Stimulated activated naive CD8-positive, alpha-beta T cell treated with anti-CD3 and anti-CD28 coated beads, Interleukin-15, Interleukin-2, amounts not matched to agents 100 ng/mL and 50 ng/mL, for 24 hours (primary cell): Measurements from ENCODE around the gene UNKL.
"Not testable (repeated sequence)": the region's sequence is repeated elsewhere in the genome, so short reads cannot be mapped to it uniquely, and the experiment has no call there.

Experiments used
- H3K27ac Mint-ChIP-seq: one replicate; pipeline ENCODE4 v1.8.0; 2021; ENCODE audit warnings: mild to moderate bottlenecking, mixed read lengths
- H3K27me3 Mint-ChIP-seq: one replicate; pipeline ENCODE4 v1.8.0; 2021; ENCODE audit warnings: mixed read lengths
- H3K36me3 Mint-ChIP-seq: one replicate; pipeline ENCODE4 v1.8.0; 2021; ENCODE audit warnings: low read depth, mixed read lengths
- H3K4me1 Mint-ChIP-seq: one replicate; pipeline ENCODE4 v1.8.0; 2021; ENCODE audit warnings: low read depth, mixed read lengths
- H3K4me3 Mint-ChIP-seq: one replicate; pipeline ENCODE4 v1.8.0; 2021; ENCODE audit warnings: mild to moderate bottlenecking, mixed read lengths
- H3K9me3 Mint-ChIP-seq: one replicate; pipeline ENCODE4 v1.8.0; 2021; ENCODE audit warnings: mixed read lengths

Gene UNKL

DNA sequence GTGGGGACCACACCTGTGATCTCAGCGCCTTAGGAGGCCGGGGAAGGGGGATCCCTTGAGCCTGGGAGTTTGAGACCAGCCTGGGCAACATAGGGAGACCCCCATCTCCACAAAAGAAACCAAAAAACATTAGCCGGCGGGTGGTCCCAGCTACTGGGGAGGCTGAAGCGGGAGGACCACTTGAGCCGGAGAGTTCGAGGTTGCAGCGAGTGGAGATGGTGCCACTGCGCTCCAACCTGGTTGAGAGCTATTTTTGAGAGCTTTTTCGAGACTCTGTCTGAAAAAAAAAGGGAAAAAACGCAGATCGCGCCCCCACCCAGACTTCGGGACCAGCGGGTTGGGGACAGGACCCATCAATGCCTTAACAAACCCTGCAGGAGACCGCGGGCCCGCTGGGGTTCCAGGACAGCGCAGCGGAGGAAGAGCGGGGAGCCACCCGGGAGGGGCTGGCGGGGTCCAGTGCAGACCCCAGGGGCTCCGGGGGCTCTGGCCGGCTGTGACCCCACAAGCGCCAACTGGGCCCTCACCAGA is 81.8 kb downstream of the UNKL start:
- H3K4me1 Mint-ChIP-seq, result peaks cover 14% of the 10 kb centered on the region

DNA sequence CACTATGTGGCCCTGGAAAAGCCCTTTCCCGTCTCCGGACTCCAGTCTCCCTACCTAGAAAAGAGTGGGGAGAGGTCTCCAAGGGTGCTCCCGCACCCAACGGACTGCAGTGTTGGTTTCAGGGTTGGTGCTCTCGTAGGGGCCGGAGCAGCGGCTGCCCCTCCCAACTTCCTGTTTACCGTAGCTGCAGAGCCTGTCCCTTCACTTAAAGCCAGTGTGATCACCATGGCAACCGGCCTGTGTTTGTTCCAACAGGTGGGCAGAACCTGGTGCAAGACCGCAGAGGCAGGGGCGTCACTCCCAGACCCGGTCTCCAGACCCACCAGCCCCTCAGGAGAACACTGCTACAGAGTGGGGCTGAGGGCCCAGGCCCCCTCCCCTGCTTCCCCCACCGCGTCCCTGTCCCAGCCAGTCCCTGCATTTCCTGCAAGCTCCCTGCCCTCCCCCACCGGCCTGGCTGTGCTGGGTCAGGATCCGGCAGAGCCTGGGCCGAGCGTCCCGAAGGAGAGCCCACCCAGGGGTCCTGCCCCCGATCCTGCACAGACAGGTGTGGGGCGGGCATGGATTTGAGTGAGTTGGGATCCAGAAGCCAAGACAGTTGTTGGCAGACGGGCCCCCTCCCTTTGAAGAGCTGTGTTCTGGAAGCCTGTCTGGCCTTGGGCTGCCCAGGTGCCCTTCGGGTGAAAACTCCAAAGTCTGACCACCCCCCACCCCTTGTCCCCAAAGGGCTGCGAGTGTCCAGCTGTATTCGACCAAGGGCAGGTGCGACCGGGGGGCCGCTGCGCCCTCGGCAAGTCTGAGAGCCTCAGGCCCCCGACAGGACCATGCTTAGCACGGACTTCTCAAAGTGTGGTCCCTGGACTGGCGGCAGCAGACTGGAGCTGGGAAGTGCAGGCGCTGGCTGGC is 82.5 kb downstream of the UNKL start:
- no peak overlapping the region for H3K27ac Mint-ChIP-seq
- no peaks in the 10 kb centered on the region for H3K9me3 Mint-ChIP-seq
- H3K36me3 Mint-ChIP-seq, result no peaks in the 10 kb centered on the region
- peaks cover 14% of the 10 kb centered on the region for H3K4me1 Mint-ChIP-seq
- peak overlapping the region; percentile 61 for H3K4me3 Mint-ChIP-seq
- H3K27me3 Mint-ChIP-seq, result peaks cover 22% of the 10 kb centered on the region

More for the DNA sequence above, 81.8 kb downstream of the UNKL start:
- Mint-ChIP-seq H3K9me3 (no peaks in the 10 kb centered on the region), H3K36me3 (no peaks in the 10 kb centered on the region), H3K27me3 (peaks cover 22% of the 10 kb centered on the region), H3K27ac (no peak overlapping the region), H3K4me3 (peak overlapping the region; percentile 61)

DNA sequence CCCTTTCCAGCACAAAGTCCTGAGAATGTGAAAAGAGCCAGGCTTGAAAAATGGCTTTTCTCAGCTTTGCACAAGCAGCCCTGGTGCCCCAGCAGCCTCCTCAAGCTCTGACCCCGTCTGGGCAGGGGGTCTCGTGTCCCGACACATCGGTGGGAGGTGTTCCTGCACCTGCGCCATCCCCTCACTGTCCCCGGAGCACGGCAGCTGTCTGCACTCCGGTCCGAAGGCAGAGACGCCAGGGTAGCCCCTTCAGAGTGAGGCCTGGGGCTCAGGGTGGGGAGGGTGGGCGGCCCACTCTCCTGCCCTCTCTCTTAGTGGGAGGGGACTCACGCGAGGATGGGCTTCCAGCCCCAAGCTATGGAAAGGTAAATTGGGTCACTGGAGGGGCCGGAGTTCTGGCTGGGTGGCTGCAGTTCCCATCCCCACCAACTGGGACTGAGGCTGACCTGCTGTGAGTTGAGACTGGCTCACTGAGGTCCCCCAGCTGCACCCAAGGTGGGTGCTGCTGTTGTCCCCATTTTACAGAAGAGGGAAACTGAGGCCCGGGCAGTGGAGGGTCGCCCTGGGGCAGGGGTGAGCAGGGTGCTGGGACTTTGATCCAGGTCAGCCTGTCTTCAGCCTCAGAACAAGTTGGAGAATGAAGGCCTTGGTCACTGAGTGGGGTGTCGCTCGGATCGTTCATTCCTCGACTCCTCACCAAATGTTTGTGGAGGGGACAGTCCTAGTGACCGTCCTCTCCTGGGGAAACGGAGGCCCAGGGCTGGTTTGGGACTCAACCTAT is 83.4 kb downstream of the UNKL start:
- peaks cover 22% of the 10 kb centered on the region for H3K27me3 Mint-ChIP-seq
- H3K9me3 Mint-ChIP-seq, result no peaks in the 10 kb centered on the region
- H3K4me3 Mint-ChIP-seq, result peak overlapping the region; percentile 7
- H3K4me1 Mint-ChIP-seq, result peaks cover 14% of the 10 kb centered on the region
- H3K27ac Mint-ChIP-seq, result no peak overlapping the region
- peaks cover 4% of the 10 kb centered on the region for H3K36me3 Mint-ChIP-seq

DNA sequence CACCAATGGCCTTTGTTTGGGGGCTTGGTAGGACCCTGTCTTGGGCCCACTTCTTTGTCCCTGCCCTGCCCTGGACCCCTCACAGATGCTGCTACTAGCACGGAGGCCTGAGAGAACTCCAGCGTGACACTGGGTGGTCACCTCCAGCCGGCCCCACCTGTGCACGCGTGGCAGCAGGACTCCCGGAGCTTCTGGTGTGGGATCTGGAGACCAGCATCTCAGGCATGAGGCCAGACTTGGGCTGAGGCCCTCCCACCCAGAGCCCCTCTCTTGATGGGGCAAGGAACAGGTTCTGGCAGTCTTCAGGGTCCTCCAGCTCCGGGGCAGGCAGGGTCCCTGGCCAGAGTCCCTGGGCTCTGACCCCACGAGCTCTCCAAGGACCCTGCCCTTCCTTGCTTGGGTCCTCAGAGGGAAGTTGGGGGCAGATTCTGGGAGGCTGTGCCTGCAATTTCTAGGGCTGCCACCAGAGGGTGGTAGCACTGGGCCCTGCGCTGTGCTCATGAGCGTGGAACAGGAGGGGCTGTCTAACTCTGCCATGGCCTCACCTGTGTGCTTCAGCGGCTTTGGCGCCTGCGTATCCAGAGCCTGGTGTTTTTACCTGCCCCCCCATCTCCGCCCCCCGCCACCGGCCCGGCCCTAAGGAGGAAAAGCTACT is 84.1 kb downstream of the UNKL start:
- no peak overlapping the region for H3K4me3 Mint-ChIP-seq
- H3K27ac Mint-ChIP-seq, result no peak overlapping the region
- H3K36me3 Mint-ChIP-seq, result peaks cover 4% of the 10 kb centered on the region
- H3K27me3 Mint-ChIP-seq, result peaks cover 22% of the 10 kb centered on the region
- H3K9me3 Mint-ChIP-seq, result no peaks in the 10 kb centered on the region
- peaks cover 14% of the 10 kb centered on the region for H3K4me1 Mint-ChIP-seq

DNA sequence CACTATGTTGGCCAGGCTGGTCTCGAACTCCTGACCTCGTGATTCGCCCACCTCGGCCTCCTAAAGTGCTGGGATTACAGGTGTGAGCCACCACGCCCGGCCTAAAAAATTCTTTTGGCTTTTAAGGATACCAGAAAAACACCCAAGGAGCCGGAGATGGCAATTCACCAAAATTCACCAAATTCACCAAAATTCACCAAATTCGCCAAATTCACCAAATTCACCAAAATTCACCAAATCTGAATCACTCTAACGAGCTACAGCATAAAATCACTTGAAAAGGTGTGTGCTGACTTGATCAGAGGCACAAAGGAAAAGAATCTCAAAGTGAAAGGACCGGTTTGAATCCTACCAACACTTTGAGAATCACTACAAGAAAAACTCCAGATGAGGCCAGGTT is 85.5 kb downstream of the UNKL start:
- peaks cover 14% of the 10 kb centered on the region for H3K4me1 Mint-ChIP-seq
- H3K36me3 Mint-ChIP-seq, H3K9me3 Mint-ChIP-seq, H3K4me3 Mint-ChIP-seq, H3K27ac Mint-ChIP-seq: not testable (repeated sequence)
- peaks cover 13% of the 10 kb centered on the region for H3K27me3 Mint-ChIP-seq

DNA sequence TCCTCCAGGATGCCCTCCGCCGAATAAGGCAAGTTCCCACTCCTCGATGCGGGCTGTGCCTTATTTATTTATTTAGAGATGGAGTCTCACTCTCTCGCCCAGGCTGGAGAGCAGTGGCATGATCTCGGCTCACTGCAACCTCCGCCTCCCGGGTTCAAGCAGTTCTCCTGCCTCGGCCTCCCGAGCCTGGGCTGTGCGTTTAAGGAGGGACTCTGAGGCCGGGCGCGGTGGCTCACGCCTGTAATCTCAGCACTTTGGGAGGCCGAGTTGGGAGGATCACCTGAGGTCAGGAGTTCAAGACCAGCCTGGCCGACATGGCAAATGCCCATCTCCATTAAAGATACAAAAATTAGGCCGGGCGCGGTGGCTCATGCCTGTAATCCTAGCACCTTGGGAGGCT is 86.4 kb downstream of the UNKL start:
- Mint-ChIP-seq H3K36me3 (peaks cover 12% of the 10 kb centered on the region), H3K27me3 (peaks cover 13% of the 10 kb centered on the region), H3K4me1 (peaks cover 14% of the 10 kb centered on the region)
- H3K9me3 Mint-ChIP-seq, H3K27ac Mint-ChIP-seq, H3K4me3 Mint-ChIP-seq: not testable (repeated sequence)

DNA sequence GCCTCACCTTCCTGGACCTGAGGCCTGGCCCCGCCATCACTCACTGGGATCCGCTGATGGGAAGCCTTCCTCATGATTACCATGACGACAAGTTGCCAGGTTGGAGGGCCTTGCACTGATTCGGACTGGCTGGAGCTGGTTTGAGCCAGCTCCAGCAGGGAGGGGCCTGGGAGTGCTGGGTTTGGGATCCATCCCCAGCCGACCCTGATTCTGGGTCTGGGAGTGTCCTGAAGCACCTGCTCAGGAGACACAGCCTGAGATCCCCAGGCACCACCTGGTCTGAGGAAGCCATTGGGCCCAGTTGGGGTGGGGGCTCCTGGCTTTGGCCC is 86.9 kb downstream of the UNKL start:
- Mint-ChIP-seq H3K4me3 (no peak overlapping the region), H3K27me3 (peaks cover 11% of the 10 kb centered on the region), H3K9me3 (no peaks in the 10 kb centered on the region), H3K4me1 (peaks cover 12% of the 10 kb centered on the region), H3K27ac (no peak overlapping the region), H3K36me3 (peaks cover 12% of the 10 kb centered on the region)

DNA sequence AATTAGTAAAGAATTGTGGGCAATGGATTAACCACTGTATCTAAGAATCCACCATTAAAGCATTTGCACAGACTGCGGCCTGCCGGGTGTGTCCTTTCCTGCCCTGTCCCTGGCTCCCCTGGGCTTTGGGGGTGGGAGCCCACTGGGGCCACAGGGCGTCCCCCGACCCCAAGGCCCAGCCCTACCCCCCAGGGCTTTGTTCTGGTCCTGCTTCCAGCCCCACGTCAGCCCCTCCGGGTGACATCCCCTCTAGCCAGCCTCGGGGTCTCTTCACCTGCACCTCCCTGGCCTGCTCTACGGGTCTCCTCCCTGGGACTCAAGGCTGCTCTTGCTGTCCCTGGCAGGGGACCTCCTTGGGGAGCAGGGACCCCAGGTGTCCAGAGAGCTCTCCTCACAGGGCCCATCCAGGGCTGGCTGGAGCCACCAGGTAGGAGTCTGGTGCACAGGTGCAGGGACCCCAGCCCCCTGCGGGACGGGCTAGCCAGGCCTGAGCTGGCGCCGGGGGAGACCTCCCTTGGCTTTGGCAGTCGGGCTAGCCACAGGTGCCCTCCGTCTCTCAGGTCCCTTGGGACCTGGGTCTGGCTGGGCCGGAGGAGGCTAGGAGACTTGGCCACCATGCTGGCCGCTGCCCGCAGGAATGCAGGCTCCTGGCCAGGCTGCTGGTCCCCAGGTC is 87.4 kb downstream of the UNKL start:
- Mint-ChIP-seq H3K27me3 (peaks cover 6% of the 10 kb centered on the region), H3K4me3 (no peak overlapping the region), H3K4me1 (peaks cover 7% of the 10 kb centered on the region)

DNA sequence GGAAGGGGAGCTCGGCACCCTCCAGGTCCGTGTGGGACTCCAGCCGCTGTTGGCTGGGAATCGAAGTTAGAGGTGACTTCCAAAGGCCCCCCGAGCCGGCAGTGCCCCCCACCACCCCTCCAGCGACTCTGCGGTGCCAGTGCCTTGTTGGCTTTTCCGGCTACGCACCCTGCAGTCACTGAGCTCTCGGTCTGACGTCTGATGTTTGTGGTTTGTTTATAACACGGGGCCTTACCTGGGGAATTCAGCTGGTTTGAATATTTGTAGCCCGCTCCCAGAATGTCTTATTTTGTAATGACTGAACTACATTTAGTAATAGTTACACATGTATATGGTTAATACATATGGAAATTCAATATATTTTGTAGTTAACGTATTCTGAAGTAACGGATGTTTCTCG is 88.1 kb downstream of the UNKL start:
- Mint-ChIP-seq H3K36me3 (peaks cover 12% of the 10 kb centered on the region), H3K27ac (no peak overlapping the region)

More for the DNA sequence above, 87.4 kb downstream of the UNKL start:
- no peak overlapping the region for H3K27ac Mint-ChIP-seq
- peaks cover 12% of the 10 kb centered on the region for H3K36me3 Mint-ChIP-seq
- H3K9me3 Mint-ChIP-seq, result no peaks in the 10 kb centered on the region

DNA sequence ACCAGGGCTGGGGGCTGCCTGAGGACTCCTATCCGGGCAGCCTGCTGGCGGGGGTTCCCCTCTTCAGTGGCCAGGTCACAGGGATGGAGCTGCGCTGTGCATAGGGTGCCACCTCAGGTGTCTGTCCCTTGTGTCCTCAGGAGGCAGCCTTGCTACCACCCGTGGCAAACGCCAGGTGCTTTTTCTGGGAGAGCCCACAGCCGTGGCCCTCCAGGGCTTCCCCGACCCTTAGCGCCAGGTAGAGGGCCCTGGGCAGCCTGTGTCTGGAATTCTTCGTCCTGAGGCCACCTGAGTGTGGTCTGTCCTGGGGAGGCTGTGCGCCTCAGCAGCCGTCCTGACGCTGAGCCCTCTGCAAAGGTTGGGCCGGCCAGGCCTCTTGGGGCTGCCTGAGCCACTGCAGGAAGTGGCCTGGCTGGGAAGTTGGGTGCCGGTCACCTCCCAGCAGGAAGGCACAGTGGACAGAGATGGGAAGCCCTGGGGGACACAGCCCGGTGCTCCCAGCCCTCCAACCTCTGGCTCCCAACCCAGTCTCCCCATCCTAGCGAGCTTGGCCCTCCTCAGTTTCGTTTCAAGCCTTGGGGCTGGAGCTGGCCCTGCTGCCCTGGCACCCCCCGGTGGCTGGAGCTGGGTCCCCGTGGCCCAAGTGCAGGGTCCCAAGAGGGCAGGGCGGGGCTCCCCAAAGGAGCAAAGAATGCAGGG is 88.7 kb downstream of the UNKL start:
- H3K27ac Mint-ChIP-seq, result no peak overlapping the region
- H3K4me1 Mint-ChIP-seq, result no peaks in the 10 kb centered on the region
- H3K9me3 Mint-ChIP-seq, result no peaks in the 10 kb centered on the region
- H3K4me3 Mint-ChIP-seq, result no peak overlapping the region
- H3K36me3 Mint-ChIP-seq, result peaks cover 12% of the 10 kb centered on the region
- H3K27me3 Mint-ChIP-seq, result no peaks in the 10 kb centered on the region

More for the DNA sequence above, 88.1 kb downstream of the UNKL start:
- no peaks in the 10 kb centered on the region for H3K9me3 Mint-ChIP-seq
- H3K4me1 Mint-ChIP-seq, result peaks cover 3% of the 10 kb centered on the region
- H3K27me3 Mint-ChIP-seq, result peaks cover 2% of the 10 kb centered on the region
- no peak overlapping the region for H3K4me3 Mint-ChIP-seq

DNA sequence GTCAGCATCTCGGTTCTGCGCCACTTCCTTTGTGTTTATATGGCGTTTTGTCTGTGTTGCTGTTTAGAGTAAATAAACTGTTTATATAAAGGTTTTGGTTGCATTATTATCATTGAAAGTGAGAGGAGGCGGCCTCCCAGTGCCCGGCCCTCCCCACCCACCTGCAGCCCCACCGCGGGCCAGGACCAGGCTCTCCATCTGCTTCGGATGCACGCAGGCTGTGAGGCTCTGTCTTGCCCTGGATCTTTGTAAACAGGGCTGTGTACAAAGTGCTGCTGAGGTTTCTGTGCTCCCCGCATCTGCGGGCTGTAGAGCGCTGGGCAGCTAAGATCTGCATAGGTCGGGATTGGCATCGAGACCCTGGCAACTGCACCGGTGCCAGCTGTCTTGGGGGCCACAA is 89.2 kb downstream of the UNKL start:
- Mint-ChIP-seq H3K27me3 (no peaks in the 10 kb centered on the region), H3K4me3 (no peak overlapping the region), H3K4me1 (no peaks in the 10 kb centered on the region), H3K9me3 (no peaks in the 10 kb centered on the region), H3K36me3 (peaks cover 15% of the 10 kb centered on the region), H3K27ac (no peak overlapping the region)

DNA sequence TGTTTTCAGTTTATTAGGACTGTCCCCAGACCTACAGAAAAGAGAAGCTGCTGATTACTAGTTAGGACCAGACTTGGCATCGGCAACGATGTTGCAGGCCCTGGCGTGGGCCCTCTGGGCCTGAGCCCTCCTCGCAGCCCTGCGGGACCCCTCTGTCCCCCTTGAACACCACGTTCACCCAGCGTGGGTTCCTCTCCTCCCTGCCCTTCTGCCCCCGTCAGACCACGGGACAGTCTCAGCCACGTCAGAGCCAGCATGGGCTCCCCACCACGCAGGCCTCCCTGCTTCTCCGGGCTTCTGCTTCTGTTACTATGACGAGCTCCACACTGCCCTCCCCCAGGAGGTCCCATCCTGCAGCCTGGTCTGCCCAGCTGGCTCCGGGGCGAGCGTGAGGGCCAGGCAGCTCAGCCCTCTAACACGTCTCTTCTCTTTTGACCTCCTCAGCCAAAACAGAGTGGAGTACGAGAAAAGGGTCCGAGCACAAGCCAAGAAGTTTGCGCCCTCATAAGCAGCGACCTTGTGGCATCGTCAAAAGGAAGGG is 90.1 kb downstream of the UNKL start:
- Mint-ChIP-seq H3K36me3 (peaks cover 24% of the 10 kb centered on the region), H3K4me1 (no peaks in the 10 kb centered on the region), H3K9me3 (no peaks in the 10 kb centered on the region), H3K27me3 (no peaks in the 10 kb centered on the region), H3K27ac (no peak overlapping the region), H3K4me3 (no peak overlapping the region)

DNA sequence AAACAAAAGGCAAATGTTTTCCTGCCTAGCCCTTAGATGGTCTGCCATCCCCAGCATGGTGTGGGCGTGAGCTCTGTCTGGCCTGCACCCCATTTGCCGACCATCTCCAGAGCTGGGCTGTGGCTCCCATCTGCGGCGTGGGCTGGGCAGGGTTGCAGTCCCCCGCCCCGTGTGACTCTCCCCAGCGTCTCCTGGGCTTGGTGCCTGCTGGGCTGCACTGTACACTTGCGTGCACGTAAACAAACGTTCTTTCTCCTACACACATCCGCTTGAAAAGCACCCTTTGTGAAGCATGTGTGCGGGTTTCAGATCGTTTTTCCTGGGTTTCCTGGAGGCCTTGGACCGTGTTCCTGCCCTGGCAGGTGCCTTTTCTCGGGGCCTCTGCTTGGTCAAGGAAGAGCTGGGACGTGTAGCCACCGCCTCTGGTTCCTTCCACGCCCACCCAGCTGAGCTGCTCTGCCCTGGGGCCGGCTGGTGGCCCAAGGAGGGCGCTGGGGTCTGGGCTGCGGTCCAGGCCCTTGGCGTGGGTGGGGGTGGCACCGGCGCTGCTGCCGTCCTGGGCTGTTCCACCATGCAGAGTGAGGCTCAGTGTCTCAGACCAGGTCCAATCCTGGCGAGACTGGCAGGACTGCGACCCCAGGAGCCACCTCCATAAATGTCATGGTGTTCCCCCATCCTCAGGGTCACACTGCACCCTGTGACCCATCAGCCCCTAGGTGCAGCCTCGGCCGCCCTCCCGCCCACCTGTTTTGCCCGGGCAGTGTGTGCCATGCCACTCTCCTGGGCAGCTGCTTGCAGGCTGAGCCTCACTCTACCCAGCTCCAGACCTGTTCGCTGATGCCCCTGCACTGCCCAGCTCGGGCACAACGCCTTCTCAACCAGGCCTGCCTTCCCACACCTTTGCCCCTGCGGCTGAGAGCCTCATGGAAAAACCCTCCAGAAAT is 90.9 kb downstream of the UNKL start:
- H3K27ac Mint-ChIP-seq, result no peak overlapping the region
- no peak overlapping the region for H3K4me3 Mint-ChIP-seq
- peaks cover 32% of the 10 kb centered on the region for H3K36me3 Mint-ChIP-seq
- H3K27me3 Mint-ChIP-seq, result no peaks in the 10 kb centered on the region
- no peaks in the 10 kb centered on the region for H3K9me3 Mint-ChIP-seq
- H3K4me1 Mint-ChIP-seq, result no peaks in the 10 kb centered on the region
